OCI-LY7 (cell line): ENCODE results near the gene SLC9A3. TPM values are rescaled to one million over a fixed set of nuclear protein-coding genes. Genes with fewer than 3 reads are reported as not detected.

Experiments
- BruUV-seq: library from RNA; stranded (reverse); fragments of 400-500 nt; replicated peaks from 2 replicates; lab custom pipeline; 2021; lab: Mats Ljungman, UMichigan
- CTCF ChIA-PET: fragments of 300-600 bp; sonication (Branson Sonifier 250); formaldehyde crosslinking; loops from one replicate; lab custom pipeline; 2022; ENCODE audit warnings: antibody characterized with exemption; ENCODE audit not compliant: unreplicated experiment; lab: Charles Lee
- POLR2A ChIA-PET: fragments of 300-600 bp; sonication (Branson Sonifier 250); formaldehyde crosslinking; loops from one replicate; lab custom pipeline; 2022; ENCODE audit warnings: antibody characterized with exemption; lab: Charles Lee
- DNase-seq: peaks from one replicate; pipeline ENCODE4 v3.0.0-alpha.2; 2015; ENCODE audit warnings: low spot score
- H2AFZ ChIP-seq: fragments of 200-600 bp; sonication (generic), shearing (Covaris generic); 2 replicates; pipeline ENCODE4 v1.6.1; 2014; ENCODE audit warnings: mild to moderate bottlenecking, antibody characterized with exemption, low read length, moderate library complexity
- H3K27ac ChIP-seq: fragments of 200-600 bp; sonication (generic); 2 replicates; pipeline ENCODE4 v1.5.1; 2014; ENCODE audit warnings: mixed run types, low read depth, mild to moderate bottlenecking, moderate library complexity, low read length, inconsistent platforms; ENCODE audit not compliant: poor library complexity, severe bottlenecking
- H3K36me3 ChIP-seq: fragments of 200-600 bp; sonication (generic); 2 replicates; pipeline ENCODE4 v1.6.1; 2014; ENCODE audit warnings: mild to moderate bottlenecking, antibody characterized with exemption, low read length, moderate library complexity, mixed read lengths; ENCODE audit not compliant: insufficient read depth
- H3K4me1 ChIP-seq: fragments of 200-600 bp; sonication (generic); 2 replicates; pipeline ENCODE4 v1.5.1; 2014; ENCODE audit warnings: mild to moderate bottlenecking, low read length; ENCODE audit not compliant: insufficient read depth, poor library complexity, severe bottlenecking
- H3K4me2 ChIP-seq: fragments of 200-600 bp; sonication (generic); 2 replicates; pipeline ENCODE4 v1.6.1; 2014; ENCODE audit warnings: mild to moderate bottlenecking, low read length
- H3K4me3 ChIP-seq: fragments of 200-600 bp; sonication (generic); 2 replicates; pipeline ENCODE4 v1.5.1; 2014; ENCODE audit warnings: mild to moderate bottlenecking, low read depth, low read length; ENCODE audit not compliant: poor library complexity, severe bottlenecking
- H3K79me2 ChIP-seq: fragments of 200-600 bp; sonication (generic); 2 replicates; pipeline ENCODE4 v1.6.1; 2016; ENCODE audit warnings: low read depth, mild to moderate bottlenecking, low read length, moderate library complexity, mixed read lengths; ENCODE audit not compliant: insufficient read depth
- H3K9me2 ChIP-seq: fragments of 200-600 bp; sonication (generic); 2 replicates; pipeline ENCODE4 v1.6.1; 2016; ENCODE audit warnings: mild to moderate bottlenecking, low read length, mixed read lengths; ENCODE audit not compliant: insufficient read depth
- H3K9me3 ChIP-seq: fragments of 200-600 bp; sonication (generic); 2 replicates; pipeline ENCODE4 v1.6.1; 2014; ENCODE audit warnings: mild to moderate bottlenecking, mixed run types, low read length, mixed read lengths
- H4K20me1 ChIP-seq: fragments of 200-600 bp; sonication (generic); 2 replicates; pipeline ENCODE4 v1.6.1; 2014; ENCODE audit warnings: mild to moderate bottlenecking, antibody characterized with exemption, low read length, moderate library complexity, mixed read lengths; ENCODE audit not compliant: insufficient read depth
- CTCF ChIP-seq: fragments of 200-600 bp; sonication (generic); conservative IDR thresholded peaks from 2 replicates; pipeline ENCODE4 v1.5.1; 2014; ENCODE audit warnings: mild to moderate bottlenecking, antibody characterized with exemption, low read length, moderate library complexity, mixed read lengths
- EZH2phosphoT487 ChIP-seq: fragments of 200-600 bp; sonication (generic); IDR thresholded peaks from 2 replicates; pipeline ENCODE4 v1.6.1; 2018; ENCODE audit warnings: low read depth, borderline replicate concordance, mild to moderate bottlenecking, mixed run types, antibody characterized with exemption, low read length, moderate library complexity, mixed read lengths
- intact Hi-C: fragments of 100-400 bp; cut with micrococcal nuclease; formaldehyde crosslinking; loops from one replicate; pipeline ENCODE4 v1.10.0; 2022; ENCODE audit not compliant: unreplicated experiment
- total RNA-seq, 2 experiments: library from RNA; depleted of rRNA in 1 of 2; stranded (reverse); fragments of >200 nt in 1 of 2; shearing (Covaris generic) in 1 of 2; gene quantifications; 2 replicates each; pipeline ENCODE4 v1.2.3, GENCODE V29; 2014 to 2022

The SLC9A3 gene
- total RNA-seq, 2 experiments from 2014 or later = 2.0 to 4.3 TPM

GRCh38 chr5:520850-521226, 3.4 kb downstream of the SLC9A3 start:
- ChIA-PET POLR2A (no interaction called here), CTCF (no interaction called here)
- Histone ChIP-seq H3K79me2 (no peaks in the 10 kb centered on the region), H3K27ac (no peak overlapping the region), H3K9me2 (no peaks in the 10 kb centered on the region), H3K36me3 (no peaks in the 10 kb centered on the region), H2AFZ (no peak overlapping the region), H3K9me3 (no peaks in the 10 kb centered on the region), H4K20me1 (no peaks in the 10 kb centered on the region), H3K4me3 (no peak overlapping the region), H3K4me2 (no peak overlapping the region), H3K4me1 (no peaks in the 10 kb centered on the region)
- BruUV-seq = no TSS peak
- TF ChIP-seq EZH2phosphoT487 = no peak
- no peak for TF ChIP-seq CTCF
- no peak for DNase-seq
- intact Hi-C loops = no loop called here

GRCh38 chr5:520196-520849, 3.9 kb downstream of the SLC9A3 start:
- CTCF ChIA-PET = no interaction called here
- Histone ChIP-seq H3K9me3 (no peaks in the 10 kb centered on the region), H3K36me3 (no peaks in the 10 kb centered on the region), H3K4me3 (no peak overlapping the region), H2AFZ (no peak overlapping the region), H3K79me2 (no peaks in the 10 kb centered on the region), H3K9me2 (no peaks in the 10 kb centered on the region), H3K27ac (no peak overlapping the region), H3K4me1 (no peaks in the 10 kb centered on the region), H4K20me1 (no peaks in the 10 kb centered on the region), H3K4me2 (no peak overlapping the region)
- TF ChIP-seq EZH2phosphoT487 = no peak
- no peak for TF ChIP-seq CTCF
- DNase-seq = no peak
- intact Hi-C loops = no loop called here
- POLR2A ChIA-PET = no interaction called here
- BruUV-seq = no TSS peak

GRCh38 chr5:518721-519120, 5.5 kb downstream of the SLC9A3 start:
- H3K36me3 ChIP-seq = no peaks in the 10 kb centered on the region
- no peaks in the 10 kb centered on the region for H3K4me1 ChIP-seq
- POLR2A ChIA-PET = no interaction called here
- no peaks in the 10 kb centered on the region for H3K9me2 ChIP-seq
- H3K4me2 ChIP-seq = no peak overlapping the region
- no TSS peak for BruUV-seq
- no peaks in the 10 kb centered on the region for H3K79me2 ChIP-seq
- TF ChIP-seq EZH2phosphoT487 = no peak
- no peak for DNase-seq
- intact Hi-C loops = no loop called here
- no peaks in the 10 kb centered on the region for H4K20me1 ChIP-seq
- H3K27ac ChIP-seq = no peak overlapping the region
- H3K9me3 ChIP-seq = no peaks in the 10 kb centered on the region
- H3K4me3 ChIP-seq = no peak overlapping the region
- CTCF ChIA-PET = no interaction called here
- no peak overlapping the region for H2AFZ ChIP-seq
